Upper lobe of left lung (tissue), 6 donors: ENCODE data around the gene FAM120C. TPM values are rescaled to one million over a fixed set of nuclear protein-coding genes. Genes with fewer than 3 reads are reported as not detected.

Experiments used
- ATAC-seq, 2 donors: fragments of 200-7000 bp; cut with Tn5 transposase; one replicate each; pipeline ENCODE4 v1.9.1; 2022; ENCODE audit warnings: mild to moderate bottlenecking in 2 of 2, moderate library complexity in 2 of 2; ENCODE audit not compliant: low FRiP score in 2 of 2
- DNase-seq, 2 donors: peaks; one replicate each; pipeline ENCODE4 v3.0.0-alpha.2; 2019 to 2020
- H3K27ac ChIP-seq, 4 donors: fragments of 200-600 bp; sonication (generic); one replicate each; pipeline ENCODE4 v1.5.1; 2016 to 2019
- H3K27me3 ChIP-seq, 4 donors: fragments of 200-600 bp; sonication (generic); one replicate each; pipeline ENCODE4 v1.5.1; 2017 to 2019
- H3K36me3 ChIP-seq, 4 donors: fragments of 200-600 bp; sonication (generic); one replicate each; pipeline ENCODE4 v1.5.1; 2016 to 2019
- H3K4me1 ChIP-seq, 4 donors: fragments of 200-600 bp; sonication (generic); one replicate each; pipeline ENCODE4 v1.5.1; 2018 to 2019
- H3K4me3 ChIP-seq, 4 donors: fragments of 200-600 bp; sonication (generic); one replicate each; pipeline ENCODE4 v1.5.1; 2017 to 2019; ENCODE audit warnings: mild to moderate bottlenecking in 2 of 4, moderate library complexity in 1 of 4
- H3K9me3 ChIP-seq, 4 donors: fragments of 200-600 bp; sonication (generic); one replicate each; pipeline ENCODE4 v1.5.1; 2018 to 2019
- CTCF ChIP-seq, 6 experiments: fragments of 450-650 bp in 4 of 6; fragments of 200-600 bp in 2 of 6; sonication (generic) in 2 of 6; IDR thresholded peaks; one replicate each; pipeline ENCODE4 v1.5.1; 2016 to 2019; ENCODE audit warnings: antibody characterized with exemption in 6 of 6
- EP300 ChIP-seq, 4 donors: sonication (generic); formaldehyde crosslinking; IDR thresholded peaks; one replicate each; pipeline ENCODE4 v1.5.1; 2017; ENCODE audit warnings: antibody characterized with exemption in 4 of 4, control low read depth in 2 of 4
- POLR2A ChIP-seq, 4 donors: fragments of 450-650 bp; IDR thresholded peaks; one replicate each; pipeline ENCODE4 v1.5.1; 2016 to 2017; ENCODE audit warnings: antibody characterized with exemption in 4 of 4, mild to moderate bottlenecking in 2 of 4
- POLR2AphosphoS5 ChIP-seq, 2 donors: sonication (generic); formaldehyde crosslinking; IDR thresholded peaks; one replicate each; pipeline ENCODE4 v1.5.1; 2017; ENCODE audit warnings: antibody characterized with exemption in 2 of 2
- WGBS, 2 donors: methylation state at CpG; one replicate each; pipeline ENCODE4 v1.1.5; 2017 to 2018; 5-methylcytosine and 5-hydroxymethylcytosine counted together
- total RNA-seq, 6 donors: library from RNA; depleted of rRNA in 4 of 6; stranded (reverse); fragments of >200 nt in 4 of 6; gene quantifications; one replicate each; pipeline versions ENCODE4 v1.1.0 to v1.2.1, GENCODE V29; 2016 to 2021
- donor health status: DM: no; HTN: no; CAD: no; lungs with moderate emphysema.
- donor health status: DM: no; HTN: yes; CAD: no; lungs with severe emphysema.

FAM120C gene
- total RNA-seq, 6 donors from 2014 or later, result 6.1 to 17.8 (median 12.1) TPM

DNA sequence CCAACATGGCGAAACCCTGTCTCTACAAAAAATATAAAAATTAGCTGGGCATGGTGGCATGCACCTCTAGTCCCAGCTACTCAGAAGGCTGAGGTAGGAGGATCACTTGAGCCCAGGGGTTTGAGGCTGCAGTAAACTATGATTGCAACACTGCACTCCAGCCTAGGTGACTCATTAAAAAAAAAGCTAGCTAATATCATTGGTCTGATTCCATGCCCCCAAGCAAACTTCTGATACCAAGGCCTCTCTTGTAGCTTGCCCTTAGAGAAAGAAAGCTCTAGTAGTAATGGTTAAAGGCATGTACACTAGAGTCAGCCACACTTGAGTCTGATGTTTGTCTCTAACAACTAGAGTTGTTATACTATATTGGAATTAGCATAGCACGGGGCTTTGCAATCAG is 106.2 kb downstream of the FAM120C start:
- TF ChIP-seq EP300 (IDR thresholded peaks at IDR 0.05), result no peak
- TF ChIP-seq POLR2AphosphoS5 (IDR thresholded peaks at IDR 0.05), result no peak
- no peak for TF ChIP-seq POLR2A (IDR thresholded peaks at IDR 0.05)
- no peak for TF ChIP-seq CTCF (IDR thresholded peaks at IDR 0.05)
- Histone ChIP-seq H3K36me3 (peaks cover 0 to 7% (median 2%) of the 10 kb centered on the region in 4 donors), H3K4me3 (no peak overlapping the region), H3K4me1 (no peaks in the 10 kb centered on the region), H3K9me3 (no peaks in the 10 kb centered on the region), H3K27me3 (no peaks in the 10 kb centered on the region), H3K27ac (no peak overlapping the region)
- 86 to 100% methylated on average over 2 of the region's 2 CpGs for WGBS, 2 donors
- DNase-seq, result no peak
- no peak for ATAC-seq

GRCh38 chrX:54074826-54075225 is 108.2 kb downstream of the FAM120C start:
- TF ChIP-seq EP300 (IDR thresholded peaks at IDR 0.05) (no peak), POLR2A (IDR thresholded peaks at IDR 0.05) (no peak)
- Histone ChIP-seq H3K27me3 (no peaks in the 10 kb centered on the region), H3K27ac (no peak overlapping the region), H3K4me1 (no peaks in the 10 kb centered on the region), H3K9me3 (no peaks in the 10 kb centered on the region), H3K4me3 (no peak overlapping the region), H3K36me3 (peaks cover 0 to 7% (median 0%) of the 10 kb centered on the region in 4 donors)
- ATAC-seq, result no peak
- WGBS, 2 donors, result 87 to 100% methylated on average over 6 of the region's 6 CpGs
- no peak for DNase-seq

DNA sequence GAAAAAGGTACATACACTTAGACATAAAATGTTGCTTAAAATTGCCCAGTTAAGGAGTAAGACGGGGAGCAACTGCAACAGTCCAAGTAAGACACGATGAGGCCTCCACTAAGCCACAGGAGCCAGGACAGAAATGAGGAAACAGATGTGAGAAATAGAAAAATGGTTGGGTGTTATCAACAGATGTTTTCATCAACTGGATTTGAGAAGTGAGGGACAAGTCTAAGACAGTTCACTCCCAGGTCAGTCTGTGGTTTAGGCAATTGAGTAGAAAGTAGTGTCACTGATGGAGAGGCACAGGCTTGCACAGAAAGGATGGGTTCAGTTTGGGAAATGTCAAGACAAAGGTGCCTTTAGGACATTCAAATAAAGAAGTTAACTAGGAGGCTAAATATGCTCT is 115.3 kb downstream of the FAM120C start:
- no peak for ATAC-seq
- Histone ChIP-seq H3K4me1 (no peaks in the 10 kb centered on the region), H3K27ac (no peak overlapping the region), H3K4me3 (no peak overlapping the region), H3K9me3 (no peaks in the 10 kb centered on the region), H3K36me3 (no peaks in the 10 kb centered on the region), H3K27me3 (no peaks in the 10 kb centered on the region)
- TF ChIP-seq CTCF (IDR thresholded peaks at IDR 0.05), result no peak
- TF ChIP-seq EP300 (IDR thresholded peaks at IDR 0.05), result no peak
- no peak for TF ChIP-seq POLR2AphosphoS5 (IDR thresholded peaks at IDR 0.05)
- TF ChIP-seq POLR2A (IDR thresholded peaks at IDR 0.05), result no peak
- DNase-seq, result no peak
- 60 to 78% methylated on average over 2 of the region's 2 CpGs for WGBS, 2 donors

DNA sequence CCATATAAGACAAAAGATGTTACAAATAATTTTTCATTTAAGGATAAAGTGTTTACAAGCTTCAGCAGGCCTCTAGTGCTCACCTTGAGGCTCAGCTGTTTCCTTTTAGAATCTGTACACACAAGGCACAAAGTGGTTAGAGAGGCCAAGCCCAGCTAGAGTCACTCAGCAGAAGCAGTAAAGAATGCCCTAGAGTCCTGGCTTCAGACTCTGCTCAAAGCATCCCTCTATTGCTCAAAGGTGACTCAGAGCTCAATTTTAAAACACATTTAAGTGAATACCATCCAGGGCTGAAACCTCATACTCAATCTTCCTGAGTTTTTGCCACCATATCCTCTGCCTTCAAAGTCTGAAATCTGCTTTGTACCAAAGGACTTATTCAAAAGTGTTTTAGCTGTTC is 116.2 kb downstream of the FAM120C start:
- Histone ChIP-seq H3K9me3 (no peaks in the 10 kb centered on the region), H3K4me1 (no peaks in the 10 kb centered on the region), H3K36me3 (no peaks in the 10 kb centered on the region), H3K4me3 (no peak overlapping the region), H3K27ac (no peak overlapping the region), H3K27me3 (no peaks in the 10 kb centered on the region)
- DNase-seq (no peak), ATAC-seq (no peak)
- TF ChIP-seq POLR2AphosphoS5 (IDR thresholded peaks at IDR 0.05), result no peak
- TF ChIP-seq POLR2A (IDR thresholded peaks at IDR 0.05), result no peak
- TF ChIP-seq EP300 (IDR thresholded peaks at IDR 0.05), result no peak
- no peak for TF ChIP-seq CTCF (IDR thresholded peaks at IDR 0.05)

DNA sequence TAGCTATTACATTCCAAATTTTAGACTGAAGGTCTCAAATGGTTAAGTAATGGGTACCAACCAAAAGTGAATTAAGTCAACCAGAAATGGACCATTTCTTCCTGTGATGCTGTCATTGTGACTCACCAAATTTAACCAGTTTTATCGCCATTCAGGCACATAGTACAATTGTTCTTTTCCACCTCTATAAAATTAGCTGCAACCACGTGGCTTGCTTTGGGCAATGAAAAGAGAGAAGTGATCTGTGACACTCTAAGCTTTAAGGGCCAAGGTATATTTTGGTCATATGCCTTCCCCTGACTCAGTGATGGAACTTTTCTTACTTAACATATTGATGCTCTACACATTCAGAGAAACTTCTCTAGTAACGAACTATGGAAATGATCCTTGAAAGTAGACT is 118.5 kb downstream of the FAM120C start:
- Histone ChIP-seq H3K36me3 (no peaks in the 10 kb centered on the region), H3K27ac (no peak overlapping the region), H3K4me1 (no peaks in the 10 kb centered on the region), H3K9me3 (no peaks in the 10 kb centered on the region), H3K27me3 (no peaks in the 10 kb centered on the region), H3K4me3 (no peak overlapping the region)
- ATAC-seq, result no peak
- 90 to 97% methylated on average over 3 of the region's 3 CpGs for WGBS, 2 donors
- TF ChIP-seq CTCF (IDR thresholded peaks at IDR 0.05) (no peak), POLR2AphosphoS5 (IDR thresholded peaks at IDR 0.05) (no peak), EP300 (IDR thresholded peaks at IDR 0.05) (no peak), POLR2A (IDR thresholded peaks at IDR 0.05) (no peak)
- no peak for DNase-seq
